ENCODE data around the gene PTPRB.
A peak's percentile ranks its signal among the peaks of the same experiment; 100 is the strongest.
"Not testable (repeated sequence)": the region's sequence is repeated elsewhere in the genome, so short reads cannot be mapped to it uniquely, and the experiment has no call there.

The PTPRB gene

DNA sequence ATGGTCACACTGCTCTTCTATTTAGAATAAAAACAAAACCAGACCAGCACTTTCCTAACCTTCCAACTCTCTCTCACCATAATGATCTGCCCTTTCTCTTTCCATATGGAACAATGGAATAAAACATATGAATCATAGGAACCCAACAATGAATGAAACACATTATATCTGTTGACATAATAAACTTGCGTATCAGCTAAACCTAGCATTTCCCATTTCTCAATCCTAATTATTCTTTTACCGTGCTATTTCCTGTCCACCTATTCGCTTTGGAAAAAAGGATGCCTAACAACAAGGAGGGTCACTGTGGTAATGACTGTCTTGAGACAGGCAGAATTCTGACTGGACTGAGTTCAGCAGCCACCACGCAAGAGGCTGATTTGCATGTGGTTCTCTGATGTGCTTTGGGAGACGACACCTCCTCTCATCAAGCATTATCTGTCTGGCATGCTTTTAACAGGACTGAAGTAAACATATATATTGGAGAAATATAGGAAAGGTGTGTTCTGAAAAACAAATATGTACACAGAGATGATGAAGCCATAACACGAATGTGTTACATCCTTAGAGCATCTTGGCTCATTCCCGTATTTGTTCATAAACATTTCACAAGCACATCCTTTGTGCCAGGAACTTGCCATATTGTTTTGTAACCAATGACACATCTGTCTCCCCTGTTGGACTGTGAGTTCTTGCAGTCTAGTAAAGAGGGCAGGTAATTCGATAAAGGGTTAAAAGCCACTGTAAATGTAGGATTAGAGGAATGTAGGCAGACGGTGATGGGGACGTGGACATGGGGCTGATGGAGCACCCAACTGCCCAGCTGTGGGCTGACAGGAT lies 87.7 kb downstream of the PTPRB start:
- no peak for FAIRE-seq

GRCh38 chr12:70543444-70543843 lies 93.8 kb downstream of the PTPRB start:
- FAIRE-seq (peak; percentile 45), DNase-seq (ENCODE audit: low spot score) (peak; percentile 65)

More for the DNA sequence above, 87.7 kb downstream of the PTPRB start:
- no peak for DNase-seq (ENCODE audit: low spot score)

DNA sequence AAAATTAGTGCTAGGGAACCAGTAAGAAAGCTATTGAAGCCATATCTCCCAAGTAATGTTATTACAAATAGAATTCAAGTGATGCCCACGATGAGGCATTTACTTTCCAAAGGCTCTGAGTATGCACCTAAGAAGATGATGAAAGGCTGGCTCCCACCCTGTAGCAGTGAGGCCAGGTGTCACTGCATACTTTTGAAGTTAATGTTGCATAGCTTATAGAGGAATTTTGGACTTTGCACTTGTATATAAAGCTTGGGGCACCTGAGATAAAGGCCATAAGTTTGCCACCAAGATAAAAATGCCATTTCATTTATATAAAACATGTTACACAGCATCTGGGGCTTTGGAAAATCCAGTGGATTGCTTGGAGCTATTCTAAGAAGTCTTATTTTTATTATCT lies 96.2 kb downstream of the PTPRB start:
- FAIRE-seq (no peak), DNase-seq (ENCODE audit: low spot score) (no peak)

- no peak for FAIRE-seq
- no peak for DNase-seq (ENCODE audit: low spot score)
These were observed 100.6 kb downstream of the PTPRB start for GRCh38 chr12:70536650-70537049.

- FAIRE-seq = no peak
- no peak for DNase-seq (ENCODE audit: low spot score)
These were observed 101.3 kb downstream of the PTPRB start for GRCh38 chr12:70535896-70536374.

- FAIRE-seq = no peak
- DNase-seq (ENCODE audit: low spot score) = no peak
These were observed 102.8 kb downstream of the PTPRB start for GRCh38 chr12:70534466-70534865.

DNA sequence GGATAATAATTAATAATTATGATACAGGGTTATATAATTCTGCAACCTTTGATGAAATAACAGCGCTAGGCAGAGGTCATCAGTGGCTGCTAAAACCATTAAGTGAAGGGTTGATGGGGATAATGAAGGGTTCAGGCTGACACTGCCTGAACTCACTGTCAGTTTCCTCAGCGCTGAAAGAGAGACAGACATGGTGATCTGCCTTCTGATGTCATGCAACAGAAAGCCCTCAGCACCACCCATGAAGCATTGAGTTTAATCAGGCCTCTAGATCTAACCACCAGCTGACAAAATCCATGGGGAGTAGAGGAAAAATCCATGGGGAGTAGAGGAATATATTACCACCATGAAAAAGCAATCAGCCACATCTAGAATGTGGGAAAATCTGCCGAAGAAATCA lies 107.6 kb downstream of the PTPRB start:
- DNase-seq (ENCODE audit: low spot score) (no peak), FAIRE-seq (no peak)

DNA sequence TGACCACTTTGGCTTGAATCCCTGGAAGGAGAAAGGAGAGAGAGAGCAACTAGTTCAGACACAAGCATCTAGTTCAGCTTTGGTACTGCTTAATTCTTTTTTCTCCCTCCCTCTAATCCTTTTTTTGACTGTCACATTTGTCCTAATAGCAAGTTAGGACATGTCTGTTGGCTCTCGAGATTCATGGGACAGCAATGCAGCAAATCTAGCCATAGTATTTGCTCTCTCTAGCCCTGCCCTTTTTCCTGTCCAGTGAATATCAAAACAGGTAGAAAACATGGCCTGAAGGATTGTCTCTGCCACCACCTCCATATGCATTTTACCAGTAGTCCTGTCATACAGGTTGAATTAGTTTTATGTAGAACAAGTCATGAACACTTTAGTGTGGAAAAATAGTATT lies 116.4 kb downstream of the PTPRB start:
- DNase-seq (ENCODE audit: low spot score) (no peak), FAIRE-seq (no peak)

DNA sequence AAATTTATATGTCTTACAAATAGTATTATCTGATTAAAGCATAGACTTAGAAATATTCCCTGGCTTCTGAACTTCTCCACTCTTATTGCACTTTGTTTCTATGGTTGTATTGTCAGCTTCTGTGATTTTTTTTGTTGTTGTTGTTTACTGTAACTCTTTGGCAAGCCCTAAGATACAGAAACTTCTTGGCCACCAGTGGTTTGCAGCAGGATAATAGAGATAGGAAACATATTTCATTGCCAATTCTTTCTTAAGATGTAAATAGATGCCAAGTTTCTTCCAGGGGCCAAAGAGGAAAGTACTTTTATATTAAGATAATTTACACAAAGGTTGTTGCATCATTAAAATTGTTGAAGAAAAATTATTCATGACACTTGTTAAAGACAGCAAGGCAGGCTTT lies 123.8 kb downstream of the PTPRB start:
- FAIRE-seq = no peak
- DNase-seq (ENCODE audit: low spot score) = no peak

GRCh38 chr12:70508178-70508577 lies 129.1 kb downstream of the PTPRB start:
- no peak for FAIRE-seq
- DNase-seq (ENCODE audit: low spot score) = no peak

DNA sequence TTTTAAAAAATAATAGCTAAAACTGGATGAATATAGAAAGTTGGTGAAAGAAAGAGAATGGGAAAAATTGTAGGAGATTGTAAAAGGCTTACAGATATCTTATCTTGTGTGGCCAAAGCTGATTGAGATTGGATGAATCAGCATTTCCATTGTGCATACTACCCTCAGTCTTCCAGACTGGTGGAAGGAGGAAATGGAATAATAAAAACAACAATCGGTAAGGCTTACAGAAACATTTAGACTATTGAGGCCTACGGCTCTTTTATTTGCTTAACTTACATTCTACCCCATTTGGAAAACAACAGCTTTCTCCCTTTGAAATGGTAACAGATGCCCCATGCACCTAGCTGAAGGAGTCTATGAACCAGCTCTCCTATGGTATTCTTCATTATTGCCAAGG lies 129.8 kb downstream of the PTPRB start:
- DNase-seq (ENCODE audit: low spot score) (no peak), FAIRE-seq (no peak)

- no peak for DNase-seq (ENCODE audit: low spot score)
- no peak for FAIRE-seq
These were observed 139.7 kb downstream of the PTPRB start for GRCh38 chr12:70497508-70497907.

DNA sequence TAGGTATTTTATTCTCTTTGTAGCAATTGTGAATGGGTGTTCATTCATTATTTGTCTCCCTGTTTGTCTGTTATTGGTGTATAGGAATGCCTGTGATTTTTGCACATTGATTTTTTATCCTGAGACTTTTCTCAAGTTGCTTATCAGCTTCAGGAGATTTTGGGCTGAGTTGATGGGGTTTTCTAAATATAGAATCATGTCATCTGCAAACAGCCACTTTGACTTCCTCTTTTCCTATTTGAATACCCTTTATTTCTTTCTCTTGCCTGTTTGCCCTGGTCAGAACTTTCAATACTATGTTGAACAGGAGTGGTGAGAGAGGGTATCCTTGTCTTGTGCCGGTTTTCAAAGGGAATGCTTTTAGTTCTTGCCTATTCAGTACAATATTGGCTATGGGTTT lies 144.3 kb downstream of the PTPRB start:
- DNase-seq (ENCODE audit: low spot score); FAIRE-seq: not testable (repeated sequence)

DNA sequence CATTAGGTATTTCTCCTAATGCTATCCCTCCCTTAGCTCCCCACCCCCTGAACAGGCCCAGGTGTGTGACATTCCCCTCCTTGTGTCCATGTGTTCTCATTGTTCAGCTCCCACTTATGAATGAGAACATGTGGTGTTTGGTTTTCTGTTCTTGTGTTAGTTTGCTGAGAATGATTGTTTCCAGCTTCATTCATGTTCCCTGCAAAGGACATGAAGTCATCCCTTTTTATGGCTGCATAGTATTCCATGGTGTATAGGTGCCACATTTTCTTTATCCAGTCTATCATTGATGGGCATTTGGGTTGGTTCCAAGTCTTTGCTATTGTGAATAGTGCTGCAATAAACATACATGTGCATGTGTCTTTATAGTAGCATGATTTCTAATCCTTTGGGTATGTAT lies 146.3 kb downstream of the PTPRB start:
- not testable (repeated sequence) for FAIRE-seq; DNase-seq (ENCODE audit: low spot score)

DNA sequence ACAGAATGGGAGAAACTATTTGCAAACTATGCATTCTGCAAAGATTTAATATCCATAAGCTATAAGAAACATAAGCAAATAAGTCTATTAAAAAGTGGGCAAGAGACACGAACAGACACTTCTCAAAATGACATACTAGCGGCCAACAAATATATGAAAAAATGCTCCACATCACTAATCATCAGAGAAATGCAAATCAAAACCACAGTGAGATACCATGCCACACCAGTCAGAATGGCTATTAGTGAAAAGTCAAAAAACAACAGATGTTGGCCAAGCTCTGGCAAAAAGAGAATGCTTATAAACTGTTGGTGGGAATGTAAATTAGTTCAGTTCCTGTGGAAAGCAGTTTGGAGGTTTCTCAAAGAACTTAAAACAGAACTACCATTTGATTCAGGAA lies 149.8 kb downstream of the PTPRB start:
- FAIRE-seq = no peak
- DNase-seq (ENCODE audit: low spot score) = no peak

DNA sequence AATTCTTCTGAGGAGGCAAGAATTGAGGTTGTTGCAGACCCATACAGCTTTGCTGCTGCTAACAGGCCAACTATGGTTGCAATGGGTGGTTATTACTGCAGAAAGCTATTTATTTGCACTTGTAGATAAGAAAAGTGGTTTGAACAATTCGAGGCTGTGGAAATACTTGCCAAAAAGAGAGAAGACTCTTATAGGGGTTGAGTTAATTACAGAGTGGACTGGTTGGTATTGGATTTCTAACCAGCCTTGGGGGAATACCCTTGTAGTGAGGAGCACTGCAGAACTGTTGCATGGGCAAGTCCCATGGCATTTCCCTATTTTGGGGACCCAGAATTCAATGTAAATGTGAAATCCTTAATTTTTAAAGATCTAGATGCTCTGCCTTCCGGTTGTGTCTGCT lies 150.6 kb downstream of the PTPRB start:
- FAIRE-seq (no peak), DNase-seq (ENCODE audit: low spot score) (no peak)

- FAIRE-seq (no peak), DNase-seq (ENCODE audit: low spot score) (no peak)
These were observed 151.5 kb downstream of the PTPRB start for GRCh38 chr12:70485704-70486103.

GRCh38 chr12:70484464-70484863 lies 152.8 kb downstream of the PTPRB start:
- DNase-seq (ENCODE audit: low spot score) (no peak), FAIRE-seq (no peak)

GRCh38 chr12:70482764-70483163 lies 154.5 kb downstream of the PTPRB start:
- no peak for DNase-seq (ENCODE audit: low spot score)
- no peak for FAIRE-seq

- FAIRE-seq (no peak), DNase-seq (ENCODE audit: low spot score) (no peak)
These were observed 167.9 kb downstream of the PTPRB start for GRCh38 chr12:70469221-70469820.

- DNase-seq (ENCODE audit: low spot score) (no peak), FAIRE-seq (no peak)
These were observed 168.5 kb downstream of the PTPRB start for GRCh38 chr12:70468741-70469140.

- no peak for DNase-seq (ENCODE audit: low spot score)
- no peak for FAIRE-seq
These were observed 169.1 kb downstream of the PTPRB start for GRCh38 chr12:70467918-70468733.
